ENCODE results near the gene LMBR1. TPM values are rescaled to one million over a fixed set of nuclear protein-coding genes. Genes with fewer than 3 reads are reported as not detected.

The LMBR1 gene
- total and polyA plus RNA-seq, 2 of the 13 experiments (the other 11 are each of a cell fraction or from before 2014, with no cell fraction given) = 20.9 to 39.6 TPM

GRCh38 chr7:156892821-156893706 lies at the start of gene LMBR1 (continued):
- TF ChIP-seq UBTF (CRISPR knock-in tag; IDR thresholded peaks at IDR 0.05) (peak; percentile 51), ZNF549 (CRISPR knock-in tag; IDR thresholded peaks at IDR 0.05) (no peak), ZNF678 (CRISPR knock-in tag; IDR thresholded peaks at IDR 0.05) (no peak), ZNF382 (CRISPR knock-in tag; IDR thresholded peaks at IDR 0.05; ENCODE audit: borderline replicate concordance) (no peak), MAFF (IDR thresholded peaks at IDR 0.05; ENCODE audit: low read depth, low read length) (peak; percentile 61), IRF1 (CRISPR knock-in tag; IDR thresholded peaks at IDR 0.05; ENCODE audit: low read depth) (no peak), SNRNP70 (IDR thresholded peaks at IDR 0.05; ENCODE audit: low read depth, low read length) (no peak), POGZ (CRISPR knock-in tag; IDR thresholded peaks at IDR 0.05) (peak; percentile 54; the same call in 1 of the 2 replicates), MEF2D (CRISPR knock-in tag; IDR thresholded peaks at IDR 0.05) (no peak), CEBPB (IDR thresholded peaks at IDR 0.05; ENCODE audit: borderline replicate concordance, low read depth, low read length) (no peak), ISL2 (CRISPR knock-in tag; IDR thresholded peaks at IDR 0.05) (no peak), MLLT10 (CRISPR knock-in tag; IDR thresholded peaks at IDR 0.05) (no peak), SIX1 (CRISPR knock-in tag; IDR thresholded peaks at IDR 0.05; ENCODE audit: borderline replicate concordance) (no peak), TFDP1 (CRISPR knock-in tag; IDR thresholded peaks at IDR 0.05; ENCODE audit: borderline replicate concordance) (peak; percentile 17; the same call in 1 of the 2 replicates), ZNF782 (CRISPR knock-in tag; IDR thresholded peaks at IDR 0.05; ENCODE audit: borderline replicate concordance) (no peak)
- TF ChIP-seq, protein P1, sequence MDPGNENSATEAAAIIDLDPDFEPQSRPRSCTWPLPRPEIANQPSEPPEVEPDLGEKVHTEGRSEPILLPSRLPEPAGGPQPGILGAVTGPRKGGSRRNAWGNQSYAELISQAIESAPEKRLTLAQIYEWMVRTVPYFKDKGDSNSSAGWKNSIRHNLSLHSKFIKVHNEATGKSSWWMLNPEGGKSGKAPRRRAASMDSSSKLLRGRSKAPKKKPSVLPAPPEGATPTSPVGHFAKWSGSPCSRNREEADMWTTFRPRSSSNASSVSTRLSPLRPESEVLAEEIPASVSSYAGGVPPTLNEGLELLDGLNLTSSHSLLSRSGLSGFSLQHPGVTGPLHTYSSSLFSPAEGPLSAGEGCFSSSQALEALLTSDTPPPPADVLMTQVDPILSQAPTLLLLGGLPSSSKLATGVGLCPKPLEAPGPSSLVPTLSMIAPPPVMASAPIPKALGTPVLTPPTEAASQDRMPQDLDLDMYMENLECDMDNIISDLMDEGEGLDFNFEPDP (CRISPR knock-in tag; conservative IDR thresholded peaks at IDR 0.05) = no peak
- TF ChIP-seq, protein P2, sequence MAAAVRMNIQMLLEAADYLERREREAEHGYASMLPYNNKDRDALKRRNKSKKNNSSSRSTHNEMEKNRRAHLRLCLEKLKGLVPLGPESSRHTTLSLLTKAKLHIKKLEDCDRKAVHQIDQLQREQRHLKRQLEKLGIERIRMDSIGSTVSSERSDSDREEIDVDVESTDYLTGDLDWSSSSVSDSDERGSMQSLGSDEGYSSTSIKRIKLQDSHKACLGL (CRISPR knock-in tag; IDR thresholded peaks at IDR 0.05) = peak; percentile 75; the same call in 1 of the 2 replicates
- TF ChIP-seq, protein P3, sequence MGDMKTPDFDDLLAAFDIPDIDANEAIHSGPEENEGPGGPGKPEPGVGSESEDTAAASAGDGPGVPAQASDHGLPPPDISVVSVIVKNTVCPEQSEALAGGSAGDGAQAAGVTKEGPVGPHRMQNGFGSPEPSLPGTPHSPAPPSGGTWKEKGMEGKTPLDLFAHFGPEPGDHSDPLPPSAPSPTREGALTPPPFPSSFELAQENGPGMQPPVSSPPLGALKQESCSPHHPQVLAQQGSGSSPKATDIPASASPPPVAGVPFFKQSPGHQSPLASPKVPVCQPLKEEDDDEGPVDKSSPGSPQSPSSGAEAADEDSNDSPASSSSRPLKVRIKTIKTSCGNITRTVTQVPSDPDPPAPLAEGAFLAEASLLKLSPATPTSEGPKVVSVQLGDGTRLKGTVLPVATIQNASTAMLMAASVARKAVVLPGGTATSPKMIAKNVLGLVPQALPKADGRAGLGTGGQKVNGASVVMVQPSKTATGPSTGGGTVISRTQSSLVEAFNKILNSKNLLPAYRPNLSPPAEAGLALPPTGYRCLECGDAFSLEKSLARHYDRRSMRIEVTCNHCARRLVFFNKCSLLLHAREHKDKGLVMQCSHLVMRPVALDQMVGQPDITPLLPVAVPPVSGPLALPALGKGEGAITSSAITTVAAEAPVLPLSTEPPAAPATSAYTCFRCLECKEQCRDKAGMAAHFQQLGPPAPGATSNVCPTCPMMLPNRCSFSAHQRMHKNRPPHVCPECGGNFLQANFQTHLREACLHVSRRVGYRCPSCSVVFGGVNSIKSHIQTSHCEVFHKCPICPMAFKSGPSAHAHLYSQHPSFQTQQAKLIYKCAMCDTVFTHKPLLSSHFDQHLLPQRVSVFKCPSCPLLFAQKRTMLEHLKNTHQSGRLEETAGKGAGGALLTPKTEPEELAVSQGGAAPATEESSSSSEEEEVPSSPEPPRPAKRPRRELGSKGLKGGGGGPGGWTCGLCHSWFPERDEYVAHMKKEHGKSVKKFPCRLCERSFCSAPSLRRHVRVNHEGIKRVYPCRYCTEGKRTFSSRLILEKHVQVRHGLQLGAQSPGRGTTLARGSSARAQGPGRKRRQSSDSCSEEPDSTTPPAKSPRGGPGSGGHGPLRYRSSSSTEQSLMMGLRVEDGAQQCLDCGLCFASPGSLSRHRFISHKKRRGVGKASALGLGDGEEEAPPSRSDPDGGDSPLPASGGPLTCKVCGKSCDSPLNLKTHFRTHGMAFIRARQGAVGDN (CRISPR knock-in tag; IDR thresholded peaks at IDR 0.05) = peak; percentile 85

All from HepG2 (cell line).